Bronchial epithelial cell (primary cell): Measurements from ENCODE around the gene ITGAL. TPM values are rescaled to one million over a fixed set of nuclear protein-coding genes. Genes with fewer than 3 reads are reported as not detected.

Experiments used
- DNase-seq: peaks from one replicate; pipeline ENCODE4 v3.0.0-alpha.2; 2010; ENCODE audit warnings: low read depth
- FAIRE-seq: peaks from 2 replicates; lab custom pipeline; 2011; peaks lifted over from hg19 to GRCh38; lab: Jason Lieb, UNC
- H3K27me3 ChIP-seq: 2 replicates; pipeline ENCODE4 v1.5.1; 2011; ENCODE audit warnings: low read length; ENCODE audit not compliant: control insufficient read depth, insufficient read depth
- H3K36me3 ChIP-seq: 2 replicates; pipeline ENCODE4 v1.5.1; 2011; ENCODE audit warnings: low read length; ENCODE audit not compliant: control insufficient read depth, insufficient read depth
- H3K4me3 ChIP-seq: 2 replicates; pipeline ENCODE4 v1.5.1; 2011; ENCODE audit warnings: mild to moderate bottlenecking, low read depth, low read length, control low read depth
- CTCF ChIP-seq: IDR thresholded peaks from 2 replicates; pipeline ENCODE4 v1.5.1; 2011; ENCODE audit warnings: mild to moderate bottlenecking, moderate library complexity, low read length, control low read depth, inconsistent platforms; ENCODE audit not compliant: insufficient read depth, severe bottlenecking
- total RNA-seq: library from RNA; depleted of rRNA; stranded (reverse); fragments of >200 nt; gene quantifications from 2 replicates; pipeline ENCODE4 v1.2.1, GENCODE V29; 2014

The ITGAL gene
- total RNA-seq, 1 donor from 2014 or later = not detected

GRCh38 chr16:30503403-30504296 is 31.1 kb downstream of the ITGAL start:
- no peak overlapping the region for H3K4me3 ChIP-seq
- no peak for TF ChIP-seq CTCF
- H3K36me3 ChIP-seq = no peaks in the 10 kb centered on the region
- H3K27me3 ChIP-seq = no peaks in the 10 kb centered on the region
- FAIRE-seq (no peak), DNase-seq (no peak)

GRCh38 chr16:30509081-30509765 is 36.7 kb downstream of the ITGAL start:
- peak; percentile 25 for DNase-seq
- no peak for TF ChIP-seq CTCF
- Histone ChIP-seq H3K27me3 (no peaks in the 10 kb centered on the region), H3K36me3 (no peaks in the 10 kb centered on the region), H3K4me3 (no peak overlapping the region)
- no peak for FAIRE-seq

- H3K36me3 ChIP-seq = no peaks in the 10 kb centered on the region
- FAIRE-seq (no peak), DNase-seq (no peak)
- H3K27me3 ChIP-seq = no peaks in the 10 kb centered on the region
- H3K4me3 ChIP-seq = no peak overlapping the region
- no peak for TF ChIP-seq CTCF
These were observed 37.9 kb downstream of the ITGAL start for GRCh38 chr16:30510376-30510938.

GRCh38 chr16:30511509-30511908 is 39.0 kb downstream of the ITGAL start:
- TF ChIP-seq CTCF = no peak
- Histone ChIP-seq H3K4me3 (no peak overlapping the region), H3K36me3 (no peaks in the 10 kb centered on the region), H3K27me3 (no peaks in the 10 kb centered on the region)
- DNase-seq (no peak), FAIRE-seq (no peak)

DNA sequence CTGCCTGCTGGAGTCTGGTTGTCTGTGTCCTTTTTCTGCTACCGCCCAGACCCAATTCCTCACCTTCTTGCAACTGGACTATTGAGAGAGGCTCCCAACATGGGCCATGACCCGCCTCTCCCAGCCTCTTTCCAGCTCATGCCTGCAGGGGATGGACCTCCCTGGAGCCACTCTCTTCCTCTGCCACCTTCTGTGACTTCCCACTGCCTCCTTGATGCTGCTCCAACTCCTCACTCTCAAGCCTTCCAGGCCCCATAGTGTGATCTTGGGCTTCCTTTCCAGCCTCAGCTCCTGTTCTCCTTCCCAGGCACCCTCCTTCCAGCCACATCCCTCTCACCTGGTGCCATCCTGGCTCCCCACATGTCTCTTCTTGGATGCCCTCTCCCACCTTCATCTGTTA is 42.7 kb downstream of the ITGAL start:
- Histone ChIP-seq H3K4me3 (no peak overlapping the region), H3K36me3 (no peaks in the 10 kb centered on the region), H3K27me3 (no peaks in the 10 kb centered on the region)
- DNase-seq (no peak), FAIRE-seq (no peak)
- no peak for TF ChIP-seq CTCF
